ENCODE measurements around the gene FAM193A.
"Not testable (repeated sequence)": the region's sequence is repeated elsewhere in the genome, so short reads cannot be mapped to it uniquely, and the experiment has no call there.

Gene FAM193A

GRCh38 chr4:2634014-2634413 lies 97.6 kb downstream of the FAM193A start:
- no peak for ATAC-seq
- TF ChIP-seq ZNF565 (CRISPR knock-in tag; conservative IDR thresholded peaks at IDR 0.05; ENCODE audit: low read depth) = no peak
- TF ChIP-seq POU6F1 (CRISPR knock-in tag; IDR thresholded peaks at IDR 0.05; ENCODE audit: borderline replicate concordance, low read depth) = no peak
- no peak for TF ChIP-seq CREB5 (CRISPR knock-in tag; IDR thresholded peaks at IDR 0.05; ENCODE audit: low read depth)
- no peak for TF ChIP-seq PPARA (CRISPR knock-in tag; IDR thresholded peaks at IDR 0.05; ENCODE audit: borderline replicate concordance)
- no peak for TF ChIP-seq PATZ1 (CRISPR knock-in tag; IDR thresholded peaks at IDR 0.05; ENCODE audit: borderline replicate concordance)
- TF ChIP-seq ISL1 (CRISPR knock-in tag; IDR thresholded peaks at IDR 0.05) = no peak
- TF ChIP-seq ZNF8 (CRISPR knock-in tag; IDR thresholded peaks at IDR 0.05) = no peak
- no peak for TF ChIP-seq TSHZ2 (CRISPR knock-in tag; IDR thresholded peaks at IDR 0.05)
- TF ChIP-seq ZC3H10 (CRISPR knock-in tag; IDR thresholded peaks at IDR 0.05) = no peak
- TF ChIP-seq ZFP3 (CRISPR knock-in tag; IDR thresholded peaks at IDR 0.05) = no peak
- TF ChIP-seq ARNTL (CRISPR knock-in tag; IDR thresholded peaks at IDR 0.05; ENCODE audit: borderline replicate concordance, low read depth) = no peak
- TF ChIP-seq ZFP30 (CRISPR knock-in tag; IDR thresholded peaks at IDR 0.05) = no peak
- no peak for TF ChIP-seq CSDC2 (CRISPR knock-in tag; IDR thresholded peaks at IDR 0.05)

- TF ChIP-seq SNAI2 (CRISPR knock-in tag; IDR thresholded peaks at IDR 0.05) (no peak), ZNF8 (CRISPR knock-in tag; IDR thresholded peaks at IDR 0.05) (no peak), TSHZ2 (CRISPR knock-in tag; IDR thresholded peaks at IDR 0.05) (no peak), ZNF70 (CRISPR knock-in tag; IDR thresholded peaks at IDR 0.05) (no peak), RARB (CRISPR knock-in tag; IDR thresholded peaks at IDR 0.05) (no peak), GLIS3 (CRISPR knock-in tag; IDR thresholded peaks at IDR 0.05) (no peak), ZFP3 (CRISPR knock-in tag; IDR thresholded peaks at IDR 0.05) (no peak), ZC3H10 (CRISPR knock-in tag; IDR thresholded peaks at IDR 0.05) (no peak), PATZ1 (CRISPR knock-in tag; IDR thresholded peaks at IDR 0.05; ENCODE audit: borderline replicate concordance) (no peak), ARNTL (CRISPR knock-in tag; IDR thresholded peaks at IDR 0.05; ENCODE audit: borderline replicate concordance, low read depth) (no peak), TCF4 (CRISPR knock-in tag; IDR thresholded peaks at IDR 0.05; ENCODE audit: borderline replicate concordance) (no peak), PPARA (CRISPR knock-in tag; IDR thresholded peaks at IDR 0.05; ENCODE audit: borderline replicate concordance) (no peak), CSRNP3 (CRISPR knock-in tag; IDR thresholded peaks at IDR 0.05) (no peak), CSDC2 (CRISPR knock-in tag; IDR thresholded peaks at IDR 0.05) (no peak), ZFP30 (CRISPR knock-in tag; IDR thresholded peaks at IDR 0.05) (no peak), ZNF565 (CRISPR knock-in tag; conservative IDR thresholded peaks at IDR 0.05; ENCODE audit: low read depth) (no peak), BACH2 (CRISPR knock-in tag; IDR thresholded peaks at IDR 0.05; ENCODE audit: borderline replicate concordance) (no peak), ISL1 (CRISPR knock-in tag; IDR thresholded peaks at IDR 0.05) (no peak), ESRRG (CRISPR knock-in tag; IDR thresholded peaks at IDR 0.05) (no peak)
- ATAC-seq = no peak
These were observed 99.9 kb downstream of the FAM193A start for GRCh38 chr4:2636331-2636730.

GRCh38 chr4:2636994-2637393 lies 100.5 kb downstream of the FAM193A start:
- ATAC-seq = not testable (repeated sequence)
